PC-3 (cell line): ENCODE results near the gene PELI1. TPM values are rescaled to one million over a fixed set of nuclear protein-coding genes. Genes with fewer than 3 reads are reported as not detected.
A peak's percentile ranks its signal among the peaks of the same experiment; 100 is the strongest.
"Not testable (repeated sequence)": the region's sequence is repeated elsewhere in the genome, so short reads cannot be mapped to it uniquely, and the experiment has no call there.

ENCODE experiments used
- ATAC-seq: fragments of 200-7000 bp; cut with Tn5 transposase; 2 replicates; pipeline ENCODE4 v1.9.1; 2020; ENCODE audit warnings: mild to moderate bottlenecking, moderate library complexity
- BruUV-seq: library from RNA; stranded (reverse); fragments of 400-500 nt; replicated peaks from 2 replicates; lab custom pipeline; 2021; lab: Mats Ljungman, UMichigan
- CTCF ChIA-PET: fragments of 300-600 bp; sonication (Branson Sonifier 250); formaldehyde crosslinking; loops from one replicate; lab custom pipeline; 2022; ENCODE audit warnings: antibody characterized with exemption; lab: Charles Lee
- POLR2A ChIA-PET: fragments of 300-600 bp; sonication (Branson Sonifier 250); formaldehyde crosslinking; loops from one replicate; lab custom pipeline; 2022; ENCODE audit warnings: antibody characterized with exemption; ENCODE audit not compliant: unreplicated experiment; lab: Charles Lee
- DNase-seq: peaks from one replicate; pipeline ENCODE4 v3.0.0-alpha.2; 2015
- H2AFZ ChIP-seq: fragments of 300-600 bp; sonication (generic); 2 replicates; pipeline ENCODE4 v1.6.0; 2016; ENCODE audit warnings: antibody characterized with exemption, low read length
- H3F3A ChIP-seq: fragments of 300-600 bp; sonication (generic); one replicate; pipeline ENCODE4 v1.6.0; 2017; ENCODE audit warnings: antibody characterized with exemption, low read length, control low read depth, mild to moderate bottlenecking; ENCODE audit not compliant: unreplicated experiment
- H3K27ac ChIP-seq: fragments of 300-600 bp; sonication (generic); 2 replicates; pipeline ENCODE4 v1.5.1; 2016; ENCODE audit warnings: mild to moderate bottlenecking, low read length
- H3K27me3 ChIP-seq: fragments of 300-600 bp; sonication (generic); 2 replicates; pipeline ENCODE4 v1.6.1; 2016; ENCODE audit warnings: low read length, mixed read lengths
- H3K36me3 ChIP-seq: fragments of 300-600 bp; sonication (generic); 2 replicates; pipeline ENCODE4 v1.6.1; 2016; ENCODE audit warnings: low read depth, mixed run types, low read length, mixed read lengths
- H3K4me1 ChIP-seq: fragments of 300-600 bp; sonication (generic); 2 replicates; pipeline ENCODE4 v1.5.1; 2016; ENCODE audit warnings: low read length; ENCODE audit not compliant: insufficient read depth
- H3K4me2 ChIP-seq: fragments of 300-600 bp; sonication (generic); 2 replicates; pipeline ENCODE4 v1.6.0; 2016; ENCODE audit warnings: low read length
- H3K4me3 ChIP-seq: fragments of 300-600 bp; sonication (generic); 2 replicates; pipeline ENCODE4 v1.5.1; 2016; ENCODE audit warnings: mild to moderate bottlenecking, low read length, mixed read lengths
- H3K79me2 ChIP-seq: fragments of 300-600 bp; sonication (generic); 2 replicates; pipeline ENCODE4 v1.6.1; 2017; ENCODE audit warnings: low read length, mixed read lengths
- H3K9ac ChIP-seq: fragments of 300-600 bp; sonication (generic); 2 replicates; pipeline ENCODE4 v1.6.0; 2016; ENCODE audit warnings: mild to moderate bottlenecking, low read length
- H3K9me2 ChIP-seq: fragments of 300-600 bp; sonication (generic); replicated peaks from 2 replicates; pipeline ENCODE4 v1.6.1; 2016; ENCODE audit warnings: mixed run types, low read length, mixed read lengths
- H3K9me3 ChIP-seq: fragments of 300-600 bp; sonication (generic); 2 replicates; pipeline ENCODE4 v1.6.1; 2016; ENCODE audit warnings: low read length, mixed read lengths
- H4K20me1 ChIP-seq: fragments of 300-600 bp; sonication (generic); 2 replicates; pipeline ENCODE4 v1.6.1; 2016; ENCODE audit warnings: low read length, mixed read lengths
- EZH2 ChIP-seq: fragments of 300-600 bp; sonication (generic); IDR thresholded peaks from one replicate; pipeline ENCODE4 v1.6.1; 2017; ENCODE audit warnings: antibody characterized with exemption, mild to moderate bottlenecking, low read length; ENCODE audit not compliant: unreplicated experiment
- EZH2phosphoT487 ChIP-seq: fragments of 300-600 bp; sonication (generic); IDR thresholded peaks from 2 replicates; pipeline ENCODE4 v1.6.1; 2018; ENCODE audit warnings: mild to moderate bottlenecking, antibody characterized with exemption, low read length, borderline replicate concordance
- intact Hi-C: fragments of 100-400 bp; cut with micrococcal nuclease; formaldehyde crosslinking; loops from 2 replicates; pipeline ENCODE4 v1.9.0; 2023
- total RNA-seq: library from RNA; depleted of rRNA; stranded (reverse); fragments of >200 nt; gene quantifications from 2 replicates; pipeline ENCODE4 v1.2.3, GENCODE V29; 2014
- TF ChIP-seq, protein P1 (sequence below): fragments of 300-600 bp; sonication (generic); conservative IDR thresholded peaks from 2 replicates; pipeline ENCODE4 v1.5.1; 2017; ENCODE audit warnings: antibody characterized with exemption, low read depth, mild to moderate bottlenecking, low read length

PELI1 gene
- total RNA-seq, 1 experiment from 2014 or later: 5.6 TPM

DNA sequence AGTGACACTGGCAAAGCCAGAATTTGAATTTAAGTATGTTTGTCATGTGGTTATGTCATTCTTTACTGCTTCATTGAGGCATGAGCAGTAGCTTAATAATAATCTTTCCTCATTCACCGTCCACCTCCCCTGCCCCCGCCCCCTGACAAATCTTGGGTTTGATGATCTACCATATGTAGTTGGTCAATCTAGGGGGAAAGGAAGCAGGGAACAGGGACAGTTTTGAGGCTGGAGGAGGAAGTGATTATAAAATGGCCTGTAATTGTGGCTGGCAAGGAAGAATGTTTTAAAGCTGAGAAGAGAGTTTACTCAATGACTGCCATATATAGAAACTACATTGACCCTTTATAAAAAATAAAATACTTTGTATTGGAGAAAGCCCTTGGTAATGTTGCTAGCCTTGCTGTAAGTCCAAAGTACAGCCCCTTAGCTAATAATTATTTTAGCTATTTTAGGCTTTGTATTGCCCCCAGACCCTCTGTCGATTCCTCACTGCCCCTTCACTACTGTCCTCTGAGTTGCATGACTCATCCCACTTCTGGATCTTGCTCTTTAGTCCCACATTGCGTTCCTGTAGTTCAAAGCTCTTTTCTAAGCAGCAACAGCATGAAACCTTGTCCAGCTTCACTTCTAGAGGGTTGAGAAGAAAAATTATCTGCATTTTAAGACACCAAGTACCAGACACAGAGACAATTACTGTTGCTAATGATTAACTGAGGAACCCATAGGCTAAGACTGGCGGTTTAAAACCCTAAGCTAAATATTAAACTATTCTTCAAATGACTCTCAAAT lies 38.4 kb downstream of the PELI1 start:
- DNase-seq (no peak), ATAC-seq (no peak)
- ChIA-PET CTCF (no interaction called here), POLR2A (no interaction called here)
- TF ChIP-seq EZH2phosphoT487: no peak
- TF ChIP-seq EZH2: no peak
- TF ChIP-seq, protein P1, sequence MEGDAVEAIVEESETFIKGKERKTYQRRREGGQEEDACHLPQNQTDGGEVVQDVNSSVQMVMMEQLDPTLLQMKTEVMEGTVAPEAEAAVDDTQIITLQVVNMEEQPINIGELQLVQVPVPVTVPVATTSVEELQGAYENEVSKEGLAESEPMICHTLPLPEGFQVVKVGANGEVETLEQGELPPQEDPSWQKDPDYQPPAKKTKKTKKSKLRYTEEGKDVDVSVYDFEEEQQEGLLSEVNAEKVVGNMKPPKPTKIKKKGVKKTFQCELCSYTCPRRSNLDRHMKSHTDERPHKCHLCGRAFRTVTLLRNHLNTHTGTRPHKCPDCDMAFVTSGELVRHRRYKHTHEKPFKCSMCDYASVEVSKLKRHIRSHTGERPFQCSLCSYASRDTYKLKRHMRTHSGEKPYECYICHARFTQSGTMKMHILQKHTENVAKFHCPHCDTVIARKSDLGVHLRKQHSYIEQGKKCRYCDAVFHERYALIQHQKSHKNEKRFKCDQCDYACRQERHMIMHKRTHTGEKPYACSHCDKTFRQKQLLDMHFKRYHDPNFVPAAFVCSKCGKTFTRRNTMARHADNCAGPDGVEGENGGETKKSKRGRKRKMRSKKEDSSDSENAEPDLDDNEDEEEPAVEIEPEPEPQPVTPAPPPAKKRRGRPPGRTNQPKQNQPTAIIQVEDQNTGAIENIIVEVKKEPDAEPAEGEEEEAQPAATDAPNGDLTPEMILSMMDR: no peak
- Histone ChIP-seq H3K9ac (no peak overlapping the region), H3K79me2 (no peaks in the 10 kb centered on the region), H3K4me3 (no peak overlapping the region), H3F3A (no peaks in the 10 kb centered on the region), H3K4me2 (no peak overlapping the region), H3K27ac (no peak overlapping the region), H3K36me3 (no peaks in the 10 kb centered on the region), H4K20me1 (no peaks in the 10 kb centered on the region), H3K27me3 (no peaks in the 10 kb centered on the region), H3K9me2 (no peaks in the 10 kb centered on the region), H3K4me1 (peaks cover 8% of the 10 kb centered on the region; the same call in 1 of the 2 replicates), H2AFZ (no peak overlapping the region), H3K9me3 (no peaks in the 10 kb centered on the region)
- BruUV-seq: no TSS peak
- intact Hi-C loops: no loop called here

DNA sequence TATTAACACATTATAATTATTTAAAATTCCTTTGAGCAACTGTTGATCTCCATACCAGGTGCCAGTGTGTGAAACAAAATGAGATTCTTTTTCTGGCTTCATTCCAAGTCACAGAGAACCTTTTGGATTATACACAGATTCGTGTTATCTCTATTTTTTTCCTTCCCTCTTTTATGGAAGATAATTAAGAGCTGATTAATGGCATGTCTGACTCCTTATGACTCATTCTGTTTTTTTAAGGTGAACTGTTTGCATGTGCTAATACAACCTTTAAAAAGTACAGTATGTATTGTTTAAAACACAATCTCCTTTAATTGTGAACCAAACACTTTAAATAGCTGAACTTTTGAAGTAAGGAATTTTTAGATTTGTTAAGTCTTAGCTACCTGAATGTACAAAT lies 39.3 kb downstream of the PELI1 start:
- DNase-seq: peak; percentile 15
- no TSS peak for BruUV-seq
- peak; percentile 45; the same call in 1 of the 2 replicates for ATAC-seq
- CTCF ChIA-PET: interaction anchor here (0.6 kb wide), 1 partner anchor 646 kb away, joined by 3 read pairs; no protein-coding TSS in a partner anchor
- H4K20me1 ChIP-seq: no peaks in the 10 kb centered on the region
- no peaks in the 10 kb centered on the region for H3F3A ChIP-seq
- H3K9ac ChIP-seq: no peak overlapping the region
- TF ChIP-seq EZH2 (no peak), EZH2phosphoT487 (no peak)
- TF ChIP-seq, protein P1: no peak
- intact Hi-C loops: no loop called here
- H3K27ac ChIP-seq: no peak overlapping the region
- no peak overlapping the region for H3K4me2 ChIP-seq
- H3K4me1 ChIP-seq: peaks cover 8% of the 10 kb centered on the region; the same call in 1 of the 2 replicates
- no peaks in the 10 kb centered on the region for H3K27me3 ChIP-seq
- H3K9me3 ChIP-seq: no peaks in the 10 kb centered on the region
- H3K36me3 ChIP-seq: no peaks in the 10 kb centered on the region
- POLR2A ChIA-PET: no interaction called here
- H2AFZ ChIP-seq: no peak overlapping the region
- no peak overlapping the region for H3K4me3 ChIP-seq
- no peaks in the 10 kb centered on the region for H3K79me2 ChIP-seq
- no peaks in the 10 kb centered on the region for H3K9me2 ChIP-seq

DNA sequence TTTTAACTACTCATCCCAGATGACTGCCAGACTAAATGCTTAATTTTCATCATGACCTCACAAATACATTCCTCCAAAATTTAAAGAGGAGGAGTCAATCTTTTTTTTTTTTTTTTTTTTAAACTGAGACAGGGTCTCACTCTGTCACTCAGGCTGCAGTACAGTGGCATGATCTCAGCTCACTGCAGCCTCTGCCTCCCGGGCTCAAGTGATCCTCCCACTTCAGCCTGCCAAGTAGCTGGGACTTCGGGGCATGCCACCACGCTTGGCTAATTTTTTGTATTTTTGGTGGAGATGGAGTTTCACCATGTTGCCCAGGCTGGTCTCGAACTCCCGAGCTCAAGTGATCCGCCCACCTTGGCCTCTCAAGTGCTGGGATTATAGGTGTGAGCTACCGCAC lies 41.5 kb downstream of the PELI1 start:
- H3F3A ChIP-seq, BruUV-seq, H3K36me3 ChIP-seq, H4K20me1 ChIP-seq, H3K4me3 ChIP-seq, H3K27me3 ChIP-seq, ATAC-seq, H3K9me3 ChIP-seq, H3K4me1 ChIP-seq, H2AFZ ChIP-seq, H3K9ac ChIP-seq, DNase-seq, H3K27ac ChIP-seq, POLR2A ChIA-PET, CTCF ChIA-PET, H3K9me2 ChIP-seq, H3K79me2 ChIP-seq, H3K4me2 ChIP-seq, intact Hi-C loops: not testable (repeated sequence)
